Hematopoietic multipotent progenitor cell (in vitro differentiated cells): ENCODE measurements around the gene NRBF2. TPM values are rescaled to one million over a fixed set of nuclear protein-coding genes. Genes with fewer than 3 reads are reported as not detected.
"Not testable (repeated sequence)": the region's sequence is repeated elsewhere in the genome, so short reads cannot be mapped to it uniquely, and the experiment has no call there.

Experiments used
- DNase-seq, 3 donors: peaks; one replicate each; pipeline ENCODE4 v3.0.0-alpha.2; 2011 to 2015; ENCODE audit warnings: low read depth in 2 of 3, low spot score in 2 of 3
- total RNA-seq: library from RNA; depleted of rRNA; stranded (reverse); fragments of >200 nt; gene quantifications from one replicate; pipeline ENCODE4 v1.2.3, GENCODE V29; 2012

NRBF2 gene
- 5.4 TPM for total RNA-seq

- peak; percentile 98 to 99 (median 98) for DNase-seq
Observed at GRCh38 chr10:63133056-63133820, at the start of gene NRBF2. TSS of gene NRBF2 (plus strand) at chr10:63133328. CDS start at chr10:63133471, 143 bp downstream.

DNA sequence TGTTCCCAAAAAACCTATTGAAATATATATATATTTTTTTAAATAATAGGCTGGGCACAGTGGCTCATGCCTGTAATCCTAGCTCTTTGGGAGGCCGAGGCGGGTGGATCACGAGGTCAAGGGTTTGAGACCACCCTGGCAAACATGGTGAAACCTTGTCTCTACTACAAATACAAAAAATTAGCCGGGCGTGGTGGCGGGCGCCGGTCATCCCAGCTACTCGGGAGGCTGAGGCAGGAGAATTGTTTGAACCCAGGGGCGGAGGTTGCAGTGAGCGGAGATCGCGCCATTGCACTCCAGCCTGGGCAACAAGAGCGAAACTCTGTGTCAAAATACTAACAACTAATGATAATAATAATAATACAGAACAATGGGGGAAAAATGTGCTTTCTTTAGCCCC is 49.7 kb upstream of the NRBF2 start:
- DNase-seq, result not testable (repeated sequence)

DNA sequence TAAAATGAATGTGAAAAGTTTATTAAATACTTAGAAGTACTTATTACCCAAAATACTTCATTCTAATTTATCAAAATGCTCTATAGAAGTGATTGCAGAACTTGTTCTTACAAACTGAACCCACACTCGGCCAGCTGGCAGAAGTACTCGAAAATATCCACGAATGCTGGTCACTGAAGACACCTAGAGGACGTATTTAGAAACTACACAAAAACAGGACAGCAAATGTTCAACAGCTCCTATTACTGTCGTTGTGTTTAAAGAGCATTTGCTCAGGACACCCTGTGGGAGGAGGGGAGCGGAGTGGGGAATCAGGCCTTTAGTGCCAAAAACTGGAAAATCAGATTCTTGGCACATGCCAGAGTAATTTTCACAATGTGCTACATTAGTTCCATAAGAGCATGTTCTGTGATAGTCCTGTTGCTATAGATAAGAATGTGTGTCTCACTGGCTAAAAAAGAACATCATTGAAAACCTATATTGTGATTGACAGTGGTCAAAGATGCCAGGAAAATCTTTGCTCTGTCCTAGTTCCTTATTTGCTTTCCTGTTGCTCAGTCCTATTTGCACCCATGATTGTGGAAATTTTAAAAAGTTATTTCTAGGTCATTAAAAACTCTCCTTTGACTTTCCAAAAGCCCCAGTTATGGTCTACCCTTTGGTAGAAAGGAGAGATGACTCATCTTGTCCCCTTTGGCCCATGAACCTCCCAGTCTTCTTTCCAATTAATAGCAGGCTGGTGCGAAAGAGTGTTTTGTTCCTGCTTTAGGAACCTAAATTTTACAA is 49.0 kb upstream of the NRBF2 start:
- DNase-seq, result peak; percentile 14 to 81 (median 50)

DNA sequence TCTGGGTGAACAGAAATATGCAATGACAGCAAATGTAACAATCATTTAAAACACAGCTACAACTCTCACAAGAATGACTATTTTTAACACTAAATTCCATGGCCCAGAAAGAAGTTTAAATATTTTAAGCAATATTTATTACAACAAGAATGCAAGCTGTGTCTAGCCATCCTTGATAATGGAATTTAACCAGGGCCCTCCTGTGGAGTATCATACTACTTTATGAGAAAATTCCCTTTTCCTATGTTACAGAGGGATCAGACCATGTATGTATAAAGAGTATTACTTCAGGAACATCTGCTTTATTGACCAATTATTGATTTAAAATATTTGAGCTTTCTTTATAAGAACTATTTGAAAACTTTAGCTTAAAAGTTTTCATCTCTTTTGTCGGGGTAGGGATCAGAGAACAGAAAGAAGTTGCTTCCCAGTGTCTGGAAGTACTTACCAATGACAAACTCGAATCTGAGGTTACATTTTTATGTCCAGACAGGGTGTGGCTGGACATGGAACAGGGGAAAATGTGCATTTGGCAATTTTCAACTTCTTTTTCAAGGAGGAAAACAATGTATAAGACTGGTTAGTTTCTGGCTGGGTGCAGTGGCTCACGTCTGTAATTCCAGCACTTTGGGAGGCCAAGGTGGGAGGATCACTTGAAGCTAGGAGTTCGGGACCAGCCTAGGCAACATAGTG is 48.3 kb upstream of the NRBF2 start:
- DNase-seq, result no peak

GRCh38 chr10:63093227-63093626 is 39.9 kb upstream of the NRBF2 start:
- no peak for DNase-seq

GRCh38 chr10:63094405-63094804 is 38.7 kb upstream of the NRBF2 start:
- DNase-seq, result no peak

- DNase-seq, result no peak
Observed at GRCh38 chr10:63094881-63095280, 38.2 kb upstream of the NRBF2 start.

- no peak for DNase-seq
Observed at GRCh38 chr10:63099734-63100133, 33.4 kb upstream of the NRBF2 start.

- DNase-seq, result not testable (repeated sequence)
Observed at GRCh38 chr10:63101091-63101490, 32.0 kb upstream of the NRBF2 start.

DNA sequence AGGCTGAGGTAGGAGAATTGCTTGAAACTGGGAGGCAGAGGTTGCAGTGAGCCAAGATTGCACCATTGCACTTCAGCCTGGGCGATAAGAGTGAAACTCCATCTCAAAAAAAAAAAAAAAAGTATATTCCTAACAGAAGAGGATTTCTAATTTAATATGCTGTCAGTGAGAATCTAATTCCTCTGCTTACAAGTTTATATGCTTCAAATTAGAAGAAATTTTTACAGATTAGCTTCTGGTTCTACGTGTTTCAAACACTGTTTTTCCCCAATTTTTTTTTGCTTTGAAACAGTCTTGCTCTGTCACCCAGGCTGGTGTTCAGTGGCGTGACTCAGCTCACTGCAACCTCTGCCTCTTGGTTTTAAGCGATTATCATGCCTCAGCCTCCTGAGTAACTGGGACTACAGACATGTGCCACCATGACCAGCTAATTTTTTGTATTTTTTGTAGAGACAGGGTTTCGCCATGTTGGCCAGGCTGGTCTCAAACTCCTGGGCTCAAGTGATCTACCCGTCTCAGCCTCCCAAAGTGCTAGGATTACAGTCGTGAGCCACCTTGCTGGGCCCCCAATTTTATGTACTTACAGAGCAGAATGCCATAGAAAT is 30.7 kb upstream of the NRBF2 start:
- DNase-seq, result not testable (repeated sequence)

DNA sequence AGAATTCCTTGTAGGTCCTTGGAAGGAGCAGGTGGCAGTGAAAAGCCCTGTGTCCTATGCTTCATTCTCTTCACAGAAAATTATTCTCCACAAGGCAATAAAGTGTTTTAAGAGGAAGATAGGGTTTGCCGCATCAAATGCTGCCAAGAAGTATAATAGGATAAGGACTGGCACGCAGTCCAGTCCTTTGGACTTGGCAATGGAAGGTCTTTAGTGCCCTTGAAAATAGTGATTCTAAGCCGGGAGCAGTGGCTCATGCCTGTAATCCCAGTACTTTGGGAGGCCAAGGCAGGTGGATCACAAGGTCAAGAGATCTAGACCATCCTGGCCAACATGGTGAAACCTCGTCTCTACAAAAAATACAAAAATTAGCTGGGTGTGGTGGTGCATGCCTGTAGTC is 29.9 kb upstream of the NRBF2 start:
- not testable (repeated sequence) for DNase-seq

DNA sequence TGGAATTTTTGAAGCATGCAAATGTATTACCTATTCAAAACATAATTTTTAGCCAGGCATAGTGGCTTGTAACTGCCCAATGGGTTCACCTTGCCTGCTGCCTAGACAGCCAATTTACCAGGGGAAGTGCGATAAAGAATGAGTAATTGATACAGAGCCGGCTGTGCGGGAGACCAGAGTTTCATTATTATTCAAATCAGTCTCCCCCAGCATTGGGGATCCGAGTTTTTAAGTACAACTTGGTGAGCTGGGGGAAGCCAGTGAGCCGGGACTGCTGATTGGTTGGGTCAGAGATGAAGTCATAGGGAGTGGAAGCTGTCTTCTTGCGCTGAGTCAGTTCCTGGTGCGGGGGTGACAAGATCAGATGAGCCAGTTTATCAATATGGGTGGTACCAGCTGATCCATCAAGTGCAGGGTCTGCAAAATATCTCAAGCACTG is 29.1 kb upstream of the NRBF2 start:
- DNase-seq, result no peak

GRCh38 chr10:63105225-63106110 is 27.7 kb upstream of the NRBF2 start:
- DNase-seq, result no peak

DNA sequence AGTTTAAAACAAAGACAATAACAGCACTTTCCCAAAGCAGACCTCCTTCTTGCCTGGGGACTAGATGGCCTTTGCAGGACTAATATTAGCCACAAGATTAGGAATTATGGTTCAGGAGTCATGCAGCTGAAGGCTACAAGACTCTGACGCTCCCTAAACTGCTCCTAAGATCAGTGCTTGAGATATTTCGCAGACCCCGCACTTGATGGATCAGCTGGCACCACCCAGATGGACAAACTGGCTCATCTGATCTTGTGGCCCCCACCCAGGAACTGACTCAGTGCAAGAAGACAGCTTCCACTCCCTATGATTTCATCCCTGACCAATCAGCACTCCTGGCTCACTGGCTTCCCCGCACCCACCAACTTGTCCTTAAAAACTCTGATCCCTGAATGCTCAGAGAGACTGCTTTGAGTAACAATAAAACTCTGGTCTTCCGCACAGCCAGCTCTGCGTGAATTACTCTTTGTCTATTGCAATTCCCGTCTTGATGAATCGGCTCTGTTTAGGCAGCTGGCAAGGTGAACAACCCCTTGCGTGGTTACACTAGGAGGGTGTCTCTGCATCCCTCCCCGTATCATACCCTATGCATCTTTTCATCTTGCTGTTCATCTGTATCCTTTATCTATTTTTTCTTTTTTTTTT is 26.9 kb upstream of the NRBF2 start:
- DNase-seq, result no peak

DNA sequence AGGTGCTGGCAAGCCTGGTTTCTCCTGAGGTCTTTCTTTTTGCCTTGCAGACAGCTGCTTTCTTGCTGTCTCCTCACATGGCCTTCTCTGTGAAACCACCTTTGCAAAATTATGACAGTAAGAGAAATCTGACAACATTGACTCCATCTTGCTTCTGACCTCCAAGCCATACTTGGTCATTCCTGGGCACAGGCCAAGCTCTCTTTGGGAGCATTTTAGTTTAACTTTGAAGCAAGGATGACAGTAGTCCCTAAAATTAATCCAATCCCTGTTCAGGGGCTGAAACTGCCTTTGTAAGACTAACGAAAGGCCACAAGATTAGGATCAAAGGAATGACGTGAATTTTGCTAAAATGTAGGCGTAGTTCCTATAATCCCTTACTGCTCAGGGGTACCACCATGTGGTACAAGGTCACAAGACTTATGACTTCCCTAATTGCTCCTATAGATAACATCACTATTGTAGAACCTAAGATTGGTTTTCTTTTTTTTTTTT is 25.1 kb upstream of the NRBF2 start:
- DNase-seq, result no peak

DNA sequence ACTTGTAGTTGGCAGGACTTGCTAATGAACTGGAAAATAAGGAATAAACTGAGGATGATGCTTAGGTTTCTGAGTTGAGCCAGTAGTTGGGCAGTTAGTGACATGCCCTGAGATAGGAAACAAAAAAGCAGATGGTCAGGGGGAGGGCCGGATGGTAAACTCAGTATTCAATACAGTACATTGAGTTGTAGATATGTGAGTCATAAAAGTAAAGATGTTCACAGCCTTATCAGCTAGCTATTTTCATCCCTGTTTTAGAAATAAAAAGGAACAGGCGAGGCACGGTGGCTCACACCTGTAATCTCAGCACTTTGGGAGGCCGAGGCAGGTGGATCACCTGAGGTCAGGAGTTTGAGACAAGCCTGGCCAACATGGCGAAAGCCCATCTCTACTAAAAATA is 22.2 kb upstream of the NRBF2 start:
- no peak for DNase-seq

DNA sequence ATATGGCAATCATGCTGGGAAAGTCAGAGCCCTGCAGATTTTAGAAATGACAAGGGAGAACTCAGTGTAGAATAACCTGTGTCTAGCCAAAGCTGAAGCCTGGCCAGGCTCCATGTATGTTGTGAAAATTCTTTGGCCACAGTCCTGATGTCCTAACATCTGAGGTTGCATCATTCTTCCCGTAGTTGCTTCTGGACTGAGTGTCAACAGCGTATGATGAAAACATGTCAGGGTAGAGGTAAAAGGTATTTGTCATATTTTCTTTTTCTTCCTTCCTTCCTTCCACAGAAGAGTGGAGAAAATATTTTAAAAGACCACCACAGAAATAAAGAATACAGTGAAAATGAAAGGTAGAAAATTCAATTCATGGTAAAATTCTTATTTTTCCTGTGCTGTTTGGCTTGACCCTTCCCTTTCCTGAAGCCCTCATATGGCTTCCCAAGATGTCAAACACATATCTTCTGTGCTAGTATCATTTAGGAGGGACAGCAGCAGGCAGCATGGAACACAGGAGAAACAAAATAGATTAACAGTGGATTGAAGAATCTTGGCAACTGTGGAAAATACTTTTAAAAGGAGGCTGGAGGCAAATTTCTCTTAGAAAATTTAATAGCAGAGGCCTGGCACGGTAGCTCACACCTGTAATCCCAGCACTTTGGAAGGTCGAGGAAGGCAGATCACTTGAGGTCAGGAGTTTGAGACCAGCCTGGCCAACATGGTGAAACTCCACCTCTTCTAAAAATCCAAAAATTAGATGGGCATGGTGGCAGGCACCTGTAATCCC is 18.9 kb upstream of the NRBF2 start:
- no peak for DNase-seq

- no peak for DNase-seq
Observed at GRCh38 chr10:63115732-63116383, 17.3 kb upstream of the NRBF2 start.
